Dedifferentiated amniotic fluid mesenchymal stem cell (primary cell): Measurements from ENCODE around the gene SELENOF.
"Not testable (repeated sequence)": the region's sequence is repeated elsewhere in the genome, so short reads cannot be mapped to it uniquely, and the experiment has no call there.

Experiments used
- DNase-seq: peaks from one replicate; pipeline ENCODE4 v3.0.0-alpha.2; 2016; ENCODE audit errors: extremely low spot score

Gene SELENOF

DNA sequence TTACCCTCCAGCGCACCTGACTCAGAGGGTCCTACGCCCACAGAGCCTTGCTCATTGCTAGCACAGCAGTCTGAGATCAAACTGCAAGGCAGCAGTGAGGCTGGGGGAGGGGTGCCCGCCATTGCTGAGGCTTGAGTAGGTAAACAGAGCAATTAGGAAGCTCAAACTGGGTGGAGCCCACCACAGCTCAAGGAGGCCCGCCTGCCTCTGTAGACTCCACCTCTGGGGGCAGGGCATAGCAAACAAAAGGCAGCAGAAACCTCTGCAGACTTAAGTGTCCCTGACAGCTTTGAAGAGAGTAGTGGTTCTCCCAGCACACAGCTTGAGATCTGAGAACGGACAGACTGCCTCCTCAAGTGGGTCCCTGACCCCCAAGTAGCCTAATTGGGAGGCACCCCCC, 99.8 kb downstream of the SELENOF start:
- not testable (repeated sequence) for DNase-seq
